Mesendoderm (in vitro differentiated cells): ENCODE data around the gene GNAZ.

Experiments
- DNase-seq: peaks from one replicate; pipeline ENCODE4 v3.0.0; 2013
- H2AK5ac ChIP-seq: 2 replicates; pipeline ENCODE4 v1.6.1; 2013; ENCODE audit warnings: low read length, inconsistent platforms
- H2BK120ac ChIP-seq: 2 replicates; pipeline ENCODE4 v1.6.1; 2013; ENCODE audit warnings: low read depth, mild to moderate bottlenecking, low read length, moderate library complexity, mixed read lengths
- H2BK15ac ChIP-seq: replicated peaks from 2 replicates; pipeline ENCODE4 v1.6.1; 2013; ENCODE audit warnings: low read depth, mild to moderate bottlenecking, moderate library complexity
- H2BK5ac ChIP-seq: 2 replicates; pipeline ENCODE4 v1.6.1; 2013; ENCODE audit warnings: low read length, inconsistent platforms
- H3K18ac ChIP-seq: 2 replicates; pipeline ENCODE4 v1.6.1; 2013; ENCODE audit warnings: mild to moderate bottlenecking, low read length, mixed read lengths
- H3K23ac ChIP-seq: one replicate; pipeline ENCODE4 v1.6.1; 2013; ENCODE audit warnings: low read length
- H3K27ac ChIP-seq: 2 replicates; pipeline ENCODE4 v1.5.1; 2013; ENCODE audit warnings: low read depth, mild to moderate bottlenecking, inconsistent platforms, low read length, moderate library complexity
- H3K27me3 ChIP-seq: 2 replicates; pipeline ENCODE4 v1.6.1; 2013; ENCODE audit warnings: low read length, control low read depth, mild to moderate bottlenecking, inconsistent platforms; ENCODE audit not compliant: insufficient read depth, poor library complexity
- H3K36me3 ChIP-seq: 2 replicates; pipeline ENCODE4 v1.6.1; 2013; ENCODE audit warnings: low read length, inconsistent platforms; ENCODE audit not compliant: control insufficient read depth, insufficient read depth
- H3K4ac ChIP-seq: one replicate; pipeline ENCODE4 v1.6.1; 2013; ENCODE audit warnings: low read depth, mild to moderate bottlenecking, low read length, moderate library complexity
- H3K4me1 ChIP-seq: 2 replicates; pipeline ENCODE4 v1.6.1; 2013; ENCODE audit warnings: low read depth, low read length, inconsistent platforms; ENCODE audit not compliant: control insufficient read depth
- H3K4me2 ChIP-seq: 2 replicates; pipeline ENCODE4 v1.6.1; 2013; ENCODE audit warnings: low read length
- H3K4me3 ChIP-seq: 2 replicates; pipeline ENCODE4 v1.5.1; 2013; ENCODE audit warnings: mild to moderate bottlenecking, low read length
- H3K56ac ChIP-seq: one replicate; pipeline ENCODE4 v1.6.1; 2013; ENCODE audit warnings: low read length
- H3K79me1 ChIP-seq: 2 replicates; pipeline ENCODE4 v1.6.1; 2013; ENCODE audit warnings: low read length, inconsistent platforms
- H3K79me2 ChIP-seq: 2 replicates; pipeline ENCODE4 v1.6.1; 2013; ENCODE audit warnings: mild to moderate bottlenecking, low read length; ENCODE audit not compliant: control insufficient read depth, insufficient read depth
- H3K9ac ChIP-seq: 2 replicates; pipeline ENCODE4 v1.6.1; 2013; ENCODE audit warnings: low read length, inconsistent platforms
- H4K5ac ChIP-seq: one replicate; pipeline ENCODE4 v1.6.1; 2013; ENCODE audit warnings: low read length
- H4K8ac ChIP-seq: one replicate; pipeline ENCODE4 v1.6.1; 2013; ENCODE audit warnings: low read depth, mild to moderate bottlenecking, control low read depth, low read length, moderate library complexity
- whole genome bisulfite sequencing: extraction: QIAGEN DNeasy Blood & Tissue Kit; methylation state at CpG from one replicate; pipeline ENCODE4 v1.1.7; 2013; ENCODE audit warnings: low lambda C conversion rate, missing lambda C conversion rate; ENCODE audit not compliant: insufficient coverage; ENCODE audit errors: extremely low coverage; 5-methylcytosine and 5-hydroxymethylcytosine counted together

GNAZ gene

DNA sequence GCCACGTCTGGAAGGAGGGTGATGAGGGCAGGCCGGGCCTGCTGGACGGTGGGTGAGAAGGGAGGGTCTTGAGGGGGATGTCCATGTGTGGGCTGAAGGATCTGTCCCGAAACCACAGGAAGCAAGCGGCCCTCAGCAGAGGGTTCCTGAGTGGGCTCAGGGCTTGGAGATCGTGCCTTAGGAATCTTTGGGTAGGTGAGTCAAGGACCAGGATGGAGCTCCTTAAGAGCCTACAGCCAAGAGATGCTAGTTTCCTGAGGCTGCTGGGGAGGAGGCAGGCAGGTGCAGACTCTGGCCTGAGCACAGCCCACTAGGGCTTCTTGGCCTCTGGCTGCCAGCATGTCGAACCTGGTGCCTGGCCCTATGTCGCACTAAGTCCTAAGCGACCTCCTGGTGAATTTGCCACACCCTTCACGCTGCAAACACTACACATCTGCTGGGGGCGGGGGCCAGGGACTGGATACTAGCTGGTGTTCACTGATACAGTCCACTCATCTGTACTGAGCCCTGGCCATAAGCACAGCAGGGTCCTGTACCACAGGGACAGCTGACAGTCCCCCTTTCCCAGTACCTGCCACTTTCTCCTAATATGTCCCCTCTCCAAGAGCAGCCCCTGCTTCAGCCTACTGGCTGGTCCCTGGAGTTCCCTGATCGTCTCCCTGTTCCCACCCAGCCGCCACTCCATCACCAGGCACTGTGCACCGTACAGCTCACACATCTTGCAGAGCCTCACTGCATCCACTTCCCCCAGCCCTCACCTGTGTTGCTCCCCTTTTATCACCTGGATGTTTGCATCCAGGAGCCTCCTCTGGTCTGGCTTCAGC is 19.5 kb downstream of the GNAZ start:
- Histone ChIP-seq H3K23ac (no peak overlapping the region), H3K27me3 (no peaks in the 10 kb centered on the region), H3K4me3 (no peak overlapping the region), H3K56ac (no peak overlapping the region), H4K5ac (no peak overlapping the region), H3K27ac (no peak overlapping the region), H3K4me2 (no peak overlapping the region), H2BK5ac (no peak overlapping the region), H4K8ac (no peak overlapping the region), H3K4ac (no peak overlapping the region), H3K18ac (no peak overlapping the region), H3K79me2 (no peaks in the 10 kb centered on the region), H3K4me1 (peaks cover 9% of the 10 kb centered on the region), H3K36me3 (no peaks in the 10 kb centered on the region), H3K79me1 (no peaks in the 10 kb centered on the region), H2BK15ac (no peak overlapping the region), H2BK120ac (no peak overlapping the region), H3K9ac (no peak overlapping the region), H2AK5ac (no peak overlapping the region)
- no peak for DNase-seq
- WGBS = no CpG with 5 or more reads among the region's 14 CpGs

DNA sequence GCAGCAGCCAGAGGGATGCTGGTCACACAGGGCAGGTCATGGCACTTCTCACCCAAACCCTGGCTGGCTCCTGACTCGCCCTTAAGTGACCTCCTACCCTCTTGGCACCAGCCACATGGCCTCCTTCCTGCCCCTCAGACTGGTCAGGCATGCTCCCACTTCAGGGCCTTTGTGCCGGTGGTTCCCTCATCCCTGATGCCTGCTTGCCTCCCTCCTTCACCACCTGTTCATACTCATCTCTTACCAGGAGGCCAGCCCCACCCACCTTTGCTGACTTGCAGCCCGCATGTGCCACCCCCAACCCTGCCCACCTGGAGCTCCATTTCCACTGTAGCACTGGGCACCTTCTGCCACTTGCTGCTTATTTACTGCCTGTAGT is 20.1 kb downstream of the GNAZ start:
- H2BK5ac ChIP-seq = no peak overlapping the region
- H3K23ac ChIP-seq = no peak overlapping the region
- H3K18ac ChIP-seq = no peak overlapping the region
- no peaks in the 10 kb centered on the region for H3K79me2 ChIP-seq
- no peak overlapping the region for H2BK15ac ChIP-seq
- no peak overlapping the region for H3K56ac ChIP-seq
- no peak overlapping the region for H2AK5ac ChIP-seq
- no peak overlapping the region for H2BK120ac ChIP-seq
- no peaks in the 10 kb centered on the region for H3K79me1 ChIP-seq
- peaks cover 6% of the 10 kb centered on the region for H3K4me1 ChIP-seq
- no CpG with 5 or more reads among the region's 3 CpGs for WGBS
- H3K4ac ChIP-seq = no peak overlapping the region
- H3K36me3 ChIP-seq = no peaks in the 10 kb centered on the region
- no peak overlapping the region for H3K9ac ChIP-seq
- H3K27me3 ChIP-seq = no peaks in the 10 kb centered on the region
- no peak for DNase-seq
- no peak overlapping the region for H3K4me2 ChIP-seq
- no peak overlapping the region for H4K5ac ChIP-seq
- no peak overlapping the region for H3K4me3 ChIP-seq
- no peak overlapping the region for H3K27ac ChIP-seq
- H4K8ac ChIP-seq = no peak overlapping the region

DNA sequence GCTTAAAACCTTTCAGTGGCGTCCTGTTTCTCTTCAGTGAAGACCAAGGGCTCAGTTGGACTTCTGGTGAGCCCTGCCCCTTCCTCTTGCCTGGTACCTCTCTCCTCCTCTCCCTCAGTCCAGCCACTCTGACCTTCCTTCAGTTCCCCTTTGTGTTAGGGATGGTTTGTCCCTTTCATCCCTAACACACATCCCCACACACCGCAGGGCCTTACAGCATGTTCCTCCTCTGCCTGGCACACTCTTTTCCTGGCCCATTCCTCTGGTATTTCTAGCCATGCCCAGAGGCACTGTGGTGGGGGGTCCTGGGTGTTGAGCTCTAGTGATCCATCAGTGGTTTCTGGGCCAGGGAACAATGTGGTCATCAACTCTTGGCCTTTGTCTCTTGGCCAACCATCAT is 21.4 kb downstream of the GNAZ start:
- H3K23ac ChIP-seq = no peak overlapping the region
- no peak overlapping the region for H2BK15ac ChIP-seq
- H3K4me3 ChIP-seq = no peak overlapping the region

DNA sequence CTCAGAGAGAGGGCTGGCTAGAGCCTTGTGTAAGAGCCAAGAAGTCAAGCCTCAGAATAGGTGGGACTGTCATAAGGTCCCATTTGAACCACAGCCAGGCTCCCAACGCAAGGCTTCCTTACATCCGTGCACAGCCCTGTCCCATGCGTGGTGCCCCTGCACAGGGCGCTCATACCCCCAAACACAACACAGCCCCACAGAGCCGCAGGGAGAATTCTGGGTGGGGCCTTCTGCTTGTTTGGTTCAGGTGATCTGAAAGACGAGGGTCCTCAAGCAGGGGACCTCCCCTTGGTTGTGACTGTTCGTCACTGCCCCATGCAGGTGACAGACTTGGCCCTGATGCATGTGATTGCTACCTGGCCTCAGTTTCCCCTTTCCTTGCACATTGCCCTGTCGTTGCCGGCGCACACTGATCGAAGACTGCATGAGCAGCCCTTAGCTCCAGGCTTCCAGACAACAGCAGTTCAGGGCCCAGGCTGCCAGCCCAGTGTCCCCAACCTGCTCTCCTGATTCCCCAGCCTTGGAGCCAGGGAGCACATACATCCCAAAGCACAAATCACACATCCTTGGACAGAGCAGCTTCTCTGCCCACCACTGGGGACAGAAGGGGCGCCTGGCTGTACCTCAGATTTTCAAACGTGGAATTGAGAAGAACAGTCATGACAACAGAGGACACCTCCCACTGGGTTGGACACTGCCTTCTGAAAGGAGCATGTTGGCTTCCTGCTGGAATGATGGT is 22.1 kb downstream of the GNAZ start:
- no CpG with 5 or more reads among the region's 13 CpGs for WGBS
- Histone ChIP-seq H3K4me3 (no peak overlapping the region), H4K8ac (no peak overlapping the region), H2BK15ac (no peak overlapping the region), H3K18ac (no peak overlapping the region), H3K4me2 (no peak overlapping the region), H3K79me1 (no peaks in the 10 kb centered on the region), H3K9ac (no peak overlapping the region), H3K4me1 (peaks cover 4% of the 10 kb centered on the region), H3K27ac (no peak overlapping the region), H3K4ac (no peak overlapping the region), H2BK5ac (no peak overlapping the region), H3K36me3 (no peaks in the 10 kb centered on the region), H3K23ac (no peak overlapping the region), H2AK5ac (no peak overlapping the region), H2BK120ac (no peak overlapping the region), H4K5ac (no peak overlapping the region), H3K27me3 (no peaks in the 10 kb centered on the region), H3K79me2 (no peaks in the 10 kb centered on the region), H3K56ac (no peak overlapping the region)
- no peak for DNase-seq

More for the DNA sequence above, 21.4 kb downstream of the GNAZ start:
- Histone ChIP-seq H4K5ac (no peak overlapping the region), H3K79me1 (no peaks in the 10 kb centered on the region), H3K27ac (no peak overlapping the region), H3K36me3 (no peaks in the 10 kb centered on the region), H3K4me1 (peaks cover 4% of the 10 kb centered on the region), H3K4me2 (no peak overlapping the region), H3K4ac (no peak overlapping the region), H3K9ac (no peak overlapping the region), H3K18ac (no peak overlapping the region), H2BK120ac (no peak overlapping the region), H3K56ac (no peak overlapping the region), H4K8ac (no peak overlapping the region), H3K27me3 (no peaks in the 10 kb centered on the region), H2AK5ac (no peak overlapping the region), H2BK5ac (no peak overlapping the region), H3K79me2 (no peaks in the 10 kb centered on the region)
- no CpG with 5 or more reads among the region's 2 CpGs for WGBS
- DNase-seq = no peak

DNA sequence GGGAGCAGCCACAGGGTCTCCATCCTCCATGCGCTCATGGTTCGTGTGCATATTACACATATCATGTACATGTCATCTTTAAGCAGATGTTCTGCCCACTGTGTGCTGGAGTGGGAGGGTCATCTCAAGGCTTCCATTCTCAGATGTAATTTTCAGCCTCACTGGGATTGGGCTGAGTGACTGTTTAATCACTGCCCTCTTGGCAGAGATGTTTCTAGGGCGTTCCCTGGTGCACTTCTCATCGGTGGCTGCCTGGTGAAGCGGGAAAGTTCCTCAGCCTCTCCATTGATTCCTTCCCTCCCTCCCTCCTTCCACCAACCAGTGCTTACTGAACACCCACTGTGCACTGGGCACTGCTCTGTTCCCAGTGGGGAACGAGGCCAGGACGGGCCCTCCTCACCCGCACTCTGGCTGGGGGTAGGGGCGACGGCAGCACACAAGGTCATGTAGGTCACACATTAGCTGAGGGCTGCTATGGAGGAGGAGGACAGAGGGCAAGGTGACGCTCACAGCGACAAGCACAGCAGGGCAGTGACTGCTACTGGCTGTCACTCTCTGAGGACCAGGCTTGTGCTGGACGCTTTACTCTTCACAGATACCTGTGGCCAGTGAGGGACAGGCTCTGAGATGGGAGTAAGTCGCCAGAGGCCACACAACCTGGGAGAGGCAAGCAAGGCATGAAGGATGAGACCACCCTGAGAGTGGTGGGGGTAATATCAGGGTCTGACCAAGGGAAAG is 22.9 kb downstream of the GNAZ start:
- Histone ChIP-seq H4K5ac (no peak overlapping the region), H3K27ac (no peak overlapping the region), H2BK120ac (no peak overlapping the region), H3K4me3 (no peak overlapping the region), H2AK5ac (no peak overlapping the region), H3K4ac (no peak overlapping the region), H3K27me3 (no peaks in the 10 kb centered on the region), H3K79me2 (no peaks in the 10 kb centered on the region), H3K4me1 (peaks cover 2% of the 10 kb centered on the region), H3K18ac (no peak overlapping the region), H3K9ac (no peak overlapping the region), H3K23ac (no peak overlapping the region), H3K4me2 (no peak overlapping the region), H3K56ac (no peak overlapping the region), H2BK15ac (no peak overlapping the region), H2BK5ac (no peak overlapping the region), H3K79me1 (no peaks in the 10 kb centered on the region), H4K8ac (no peak overlapping the region), H3K36me3 (no peaks in the 10 kb centered on the region)
- no peak for DNase-seq
- WGBS = no CpG with 5 or more reads among the region's 14 CpGs
